ENCODE data around the gene DDOST. TPM values are rescaled to one million over a fixed set of nuclear protein-coding genes. Genes with fewer than 3 reads are reported as not detected.
A peak's percentile ranks its signal among the peaks of the same experiment; 100 is the strongest.

DDOST gene
- total RNA-seq, 2 donors from 2014 or later, result 138 to 160 TPM

DNA sequence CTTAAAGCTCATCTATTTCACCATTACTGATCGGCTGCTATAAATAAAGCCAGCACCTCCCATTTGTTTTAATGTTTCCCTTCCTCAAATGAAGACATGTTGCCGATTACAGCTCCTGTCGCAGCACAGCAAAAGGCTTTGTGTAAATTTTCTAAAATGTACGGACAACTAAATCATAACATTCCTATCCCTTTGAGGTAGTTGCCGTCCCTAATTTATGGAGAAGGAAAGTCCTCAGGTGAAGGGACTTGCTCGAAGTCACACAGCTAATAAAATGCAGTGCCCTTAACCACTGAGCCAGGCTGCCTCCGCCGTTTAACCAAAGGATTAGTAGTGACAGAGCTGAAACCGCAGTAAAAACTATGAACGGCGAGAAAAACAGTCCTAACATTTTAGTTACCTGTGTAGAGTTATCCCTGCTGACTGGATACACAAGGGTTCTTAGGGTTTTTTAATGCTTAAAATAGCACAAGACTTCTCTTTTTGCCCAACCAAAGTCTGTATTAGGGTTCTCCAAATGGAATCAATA, 27.0 kb downstream of the DDOST start:
- H3K4me1 ChIP-seq (ENCODE audit: control insufficient read depth in 1 of 2, low read depth in 2 of 2), result peaks cover 6 to 13% of the 10 kb centered on the region in 2 donors
- H3K36me3 ChIP-seq, result peaks cover 17% of the 10 kb centered on the region
- peak overlapping the region; percentile 88 to 92 for H3K27ac ChIP-seq
- ATAC-seq (ENCODE audit: insufficient number of reproducible peaks, low FRiP score, low read depth) (no peak), DNase-seq (ENCODE audit: low spot score) (no peak)
- no peaks in the 10 kb centered on the region for H3K9me3 ChIP-seq
- H3K4me3 ChIP-seq, result peak overlapping the region; percentile 94
- no peak for TF ChIP-seq CTCF (IDR thresholded peaks at IDR 0.05)
- H3K27me3 ChIP-seq (replicated peaks; ENCODE audit: insufficient read depth), result no peaks in the 10 kb centered on the region

DNA sequence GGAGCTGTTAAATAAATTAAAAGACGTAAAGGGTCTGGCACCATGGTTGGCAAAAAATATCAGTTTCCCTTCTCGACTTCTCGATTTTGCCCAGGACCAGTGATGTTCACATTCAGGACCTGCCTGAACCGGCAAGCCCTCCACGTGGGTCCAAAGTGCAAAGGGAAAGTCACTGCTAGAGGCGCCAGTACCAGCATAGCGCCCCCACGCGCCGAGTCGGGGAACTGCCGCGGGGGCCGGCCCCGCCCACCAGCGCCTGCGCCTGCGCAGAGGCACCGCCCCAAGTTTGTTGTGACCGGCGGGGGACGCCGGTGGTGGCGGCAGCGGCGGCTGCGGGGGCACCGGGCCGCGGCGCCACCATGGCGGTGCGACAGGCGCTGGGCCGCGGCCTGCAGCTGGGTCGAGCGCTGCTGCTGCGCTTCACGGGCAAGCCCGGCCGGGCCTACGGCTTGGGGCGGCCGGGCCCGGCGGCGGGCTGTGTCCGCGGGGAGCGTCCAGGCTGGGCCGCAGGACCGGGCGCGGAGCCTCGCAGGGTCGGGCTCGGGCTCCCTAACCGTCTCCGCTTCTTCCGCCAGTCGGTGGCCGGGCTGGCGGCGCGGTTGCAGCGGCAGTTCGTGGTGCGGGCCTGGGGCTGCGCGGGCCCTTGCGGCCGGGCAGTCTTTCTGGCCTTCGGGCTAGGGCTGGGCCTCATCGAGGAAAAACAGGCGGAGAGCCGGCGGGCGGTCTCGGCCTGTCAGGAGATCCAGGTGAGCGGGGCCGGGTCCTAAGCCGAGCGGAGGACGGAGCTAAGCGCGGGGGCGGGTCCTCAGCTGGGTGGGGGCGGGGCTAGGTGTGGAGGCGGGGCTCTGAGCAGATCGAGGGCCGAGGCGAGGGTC, 27.7 kb downstream of the DDOST start, which contains the start of gene PINK1:
PINK1 (plus strand) TSS at position 269 of the 875 bp plus-strand sequence; CDS start at position 360, 91 bp downstream.
- ATAC-seq (ENCODE audit: insufficient number of reproducible peaks, low FRiP score, low read depth), result peak; percentile 83
- peak; percentile 99 for TF ChIP-seq CTCF (IDR thresholded peaks at IDR 0.05)
- peak; percentile 20 for DNase-seq (ENCODE audit: low spot score)
- Histone ChIP-seq H3K36me3 (peaks cover 10% of the 10 kb centered on the region), H3K27me3 (replicated peaks; ENCODE audit: insufficient read depth) (no peaks in the 10 kb centered on the region), H3K4me3 (peak within 1 kb of the TSS; percentile 94), H3K4me1 (ENCODE audit: control insufficient read depth in 1 of 2, low read depth in 2 of 2) (peaks cover 6 to 13% of the 10 kb centered on the region in 2 donors), H3K27ac (peak within 1 kb of the TSS; percentile 88 to 92), H3K9me3 (no peaks in the 10 kb centered on the region)

GRCh38 chr1:20632386-20632785, 28.8 kb downstream of the DDOST start:
- Histone ChIP-seq H3K27me3 (replicated peaks; ENCODE audit: insufficient read depth) (no peaks in the 10 kb centered on the region), H3K27ac (no peak overlapping the region), H3K4me3 (no peak overlapping the region), H3K9me3 (no peaks in the 10 kb centered on the region), H3K36me3 (peaks cover 4% of the 10 kb centered on the region), H3K4me1 (ENCODE audit: control insufficient read depth in 1 of 2, low read depth in 2 of 2) (peaks cover 6 to 13% of the 10 kb centered on the region in 2 donors)
- DNase-seq (ENCODE audit: low spot score) (no peak), ATAC-seq (ENCODE audit: insufficient number of reproducible peaks, low FRiP score, low read depth) (no peak)
- TF ChIP-seq CTCF (IDR thresholded peaks at IDR 0.05), result no peak

- Histone ChIP-seq H3K27ac (no peak overlapping the region), H3K27me3 (replicated peaks; ENCODE audit: insufficient read depth) (no peaks in the 10 kb centered on the region), H3K4me3 (no peak overlapping the region), H3K4me1 (ENCODE audit: control insufficient read depth in 1 of 2, low read depth in 2 of 2) (peaks cover 6 to 13% of the 10 kb centered on the region in 2 donors), H3K9me3 (no peaks in the 10 kb centered on the region), H3K36me3 (no peaks in the 10 kb centered on the region)
- no peak for TF ChIP-seq CTCF (IDR thresholded peaks at IDR 0.05)
- ATAC-seq (ENCODE audit: insufficient number of reproducible peaks, low FRiP score, low read depth), result no peak
- no peak for DNase-seq (ENCODE audit: low spot score)
Measured at GRCh38 chr1:20630729-20631128, 30.4 kb downstream of the DDOST start.

GRCh38 chr1:20626524-20626923, 34.6 kb downstream of the DDOST start:
- Histone ChIP-seq H3K4me3 (no peak overlapping the region), H3K27me3 (replicated peaks; ENCODE audit: insufficient read depth) (peaks cover 5% of the 10 kb centered on the region), H3K27ac (no peak overlapping the region), H3K4me1 (ENCODE audit: control insufficient read depth in 1 of 2, low read depth in 2 of 2) (no peaks in the 10 kb centered on the region), H3K9me3 (no peaks in the 10 kb centered on the region), H3K36me3 (no peaks in the 10 kb centered on the region)
- TF ChIP-seq CTCF (IDR thresholded peaks at IDR 0.05), result no peak
- ATAC-seq (ENCODE audit: insufficient number of reproducible peaks, low FRiP score, low read depth), result no peak
- DNase-seq (ENCODE audit: low spot score), result no peak
